HL-60 (cell line): Measurements from ENCODE around the gene HOXD3.

ENCODE experiments used
- DNase-seq, 2 experiments: peaks; one replicate each; pipeline ENCODE4 v3.0.0-alpha.2; 2010 to 2020; ENCODE audit warnings: low read depth in 1 of 2, low spot score in 1 of 2
- H3K27ac ChIP-seq: fragments of 250-450 bp; sonication (Bioruptor Pico); replicated peaks from 2 replicates; pipeline ENCODE4 v1.5.1; 2020; ENCODE audit warnings: mild to moderate bottlenecking, moderate library complexity
- H3K27me3 ChIP-seq: fragments of 250-450 bp; sonication (Bioruptor Pico); 2 replicates; pipeline ENCODE4 v1.5.1; 2021; ENCODE audit warnings: mild to moderate bottlenecking, moderate library complexity; ENCODE audit not compliant: insufficient read depth, poor library complexity, severe bottlenecking
- H3K4me3 ChIP-seq: replicated peaks from 2 replicates; pipeline ENCODE4 v1.5.1; 2011; ENCODE audit warnings: mild to moderate bottlenecking, control low read depth, low read length; ENCODE audit not compliant: insufficient read depth
- CTCF ChIP-seq: IDR thresholded peaks from one replicate; pipeline ENCODE4 v1.5.1; 2011; ENCODE audit warnings: low read length, control low read depth, inconsistent platforms; ENCODE audit not compliant: insufficient read depth
- GABPA ChIP-seq: IDR thresholded peaks from 2 replicates; pipeline ENCODE4 v1.6.1; 2012; ENCODE audit warnings: low read depth
- POLR2AphosphoS5 ChIP-seq: IDR thresholded peaks from 2 replicates; pipeline ENCODE4 v1.6.1; 2012; ENCODE audit warnings: low read depth
- REST ChIP-seq: IDR thresholded peaks from 2 replicates; pipeline ENCODE4 v1.6.1; 2012; ENCODE audit warnings: low read depth; ENCODE audit not compliant: insufficient replicate concordance
- SPI1 ChIP-seq: IDR thresholded peaks from 2 replicates; pipeline ENCODE4 v1.6.1; 2012; ENCODE audit warnings: low read depth, mild to moderate bottlenecking, borderline replicate concordance

The HOXD3 gene

GRCh38 chr2:176122052-176122682 is 34.9 kb upstream of the HOXD3 start:
- no peak for TF ChIP-seq SPI1
- TF ChIP-seq POLR2AphosphoS5: no peak
- TF ChIP-seq GABPA: no peak
- TF ChIP-seq REST: no peak
- no peak for TF ChIP-seq CTCF
- Histone ChIP-seq H3K4me3 (no peak overlapping the region), H3K27ac (no peak overlapping the region), H3K27me3 (peaks cover 92% of the 10 kb centered on the region)
- no peak for DNase-seq

GRCh38 chr2:176122683-176123410 is 34.3 kb upstream of the HOXD3 start, which contains the start of gene HOXD9:
Gene HOXD9, plus strand, starts transcription at chr2:176122719. Its CDS starts 50 bp downstream, at chr2:176122769.
- TF ChIP-seq REST: no peak
- TF ChIP-seq CTCF: no peak
- H3K27ac ChIP-seq: no peak within 1 kb of the TSS
- no peak for DNase-seq
- H3K27me3 ChIP-seq: peaks cover 92% of the 10 kb centered on the region
- no peak within 1 kb of the TSS for H3K4me3 ChIP-seq

GRCh38 chr2:176123411-176124109 is 33.5 kb upstream of the HOXD3 start:
- TF ChIP-seq CTCF (no peak), POLR2AphosphoS5 (no peak), GABPA (no peak), SPI1 (no peak), REST (no peak)
- H3K27me3 ChIP-seq: peaks cover 93% of the 10 kb centered on the region
- H3K4me3 ChIP-seq: no peak overlapping the region
- H3K27ac ChIP-seq: no peak overlapping the region
- no peak for DNase-seq
